Measurements from ENCODE around the gene UBQLN4. TPM values are rescaled to one million over a fixed set of nuclear protein-coding genes. Genes with fewer than 3 reads are reported as not detected.

UBQLN4 gene
- polyA plus RNA-seq, 3 donors = 2.3 to 15.9 (median 2.9) TPM

DNA sequence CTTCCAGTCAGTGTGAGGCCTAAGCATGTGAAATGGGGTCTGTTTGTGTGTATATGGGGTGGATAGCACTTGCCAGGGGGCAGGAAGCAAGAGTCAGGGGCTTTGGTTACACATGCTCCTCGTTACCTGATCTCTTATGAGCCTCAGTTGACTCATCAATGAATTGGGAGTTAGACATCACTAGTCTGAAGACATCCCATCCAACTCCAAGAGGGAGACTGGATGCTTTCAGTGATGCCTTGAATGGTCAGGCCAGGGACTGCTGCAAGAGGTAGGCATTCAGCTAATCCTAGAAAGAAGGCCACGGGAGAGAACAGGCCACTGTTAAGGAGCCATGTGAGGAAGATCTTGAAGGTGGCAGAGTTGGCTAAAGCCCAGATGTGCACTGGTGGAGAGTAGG is 13.7 kb upstream of the UBQLN4 start:
- Histone ChIP-seq H3K4me3 (replicated peaks in 1 of 3; ENCODE audit: low read depth in 2 of 3, low read length in 3 of 3) (no peak overlapping the region), H3K36me3 (replicated peaks in 1 of 2; ENCODE audit: control insufficient read depth in 1 of 2, insufficient read depth in 2 of 2, low read length in 2 of 2) (no peaks in the 10 kb centered on the region), H3K27me3 (ENCODE audit: control insufficient read depth in 2 of 2, insufficient read depth in 2 of 2, low read length in 2 of 2) (no peaks in the 10 kb centered on the region), H3K4me2 (replicated peaks; ENCODE audit: extremely low read depth, low read length, poor library complexity, severe bottlenecking) (no peak overlapping the region), H4K20me1 (ENCODE audit: insufficient read depth, low read length) (no peaks in the 10 kb centered on the region), H3K79me2 (ENCODE audit: insufficient read depth, low read length) (no peaks in the 10 kb centered on the region), H2AFZ (ENCODE audit: insufficient read depth, low read depth, low read length, poor library complexity, severe bottlenecking) (no peak overlapping the region), H3K9ac (ENCODE audit: insufficient read depth, low read length, poor library complexity, severe bottlenecking) (no peak overlapping the region), H3K27ac (ENCODE audit: low read depth in 1 of 2, low read length in 2 of 2) (no peak overlapping the region), H3K4me1 (ENCODE audit: control insufficient read depth in 1 of 2, insufficient read depth in 2 of 2, low read length in 2 of 2) (no peaks in the 10 kb centered on the region), H3K9me3 (replicated peaks in 1 of 2; ENCODE audit: control insufficient read depth in 1 of 2, insufficient read depth in 1 of 2, low read length in 2 of 2) (no peaks in the 10 kb centered on the region)
- DNase-seq = no peak
- H3K4me3 Mint-ChIP-seq = no peak overlapping the region
- no peaks in the 10 kb centered on the region for H3K36me3 Mint-ChIP-seq
- WGBS (ENCODE audit: insufficient coverage) = 86% methylated on average over 1 of the region's 2 CpGs
- intact Hi-C loops (cut with micrococcal nuclease) = loop anchor here (5.0 to 10.0 kb wide), 2 partner anchors 62 to 135 kb away; partner anchors contain the start of gene KHDC4 (in 1 of the 2)
- no peak overlapping the region for H3K27ac Mint-ChIP-seq
- peaks cover 13 to 14% (median 14%) of the 10 kb centered on the region in 3 donors for H3K27me3 Mint-ChIP-seq (ENCODE audit: low read depth in 3 of 3)
- H3K9me3 Mint-ChIP-seq = no peaks in the 10 kb centered on the region
- TF ChIP-seq, protein P1, sequence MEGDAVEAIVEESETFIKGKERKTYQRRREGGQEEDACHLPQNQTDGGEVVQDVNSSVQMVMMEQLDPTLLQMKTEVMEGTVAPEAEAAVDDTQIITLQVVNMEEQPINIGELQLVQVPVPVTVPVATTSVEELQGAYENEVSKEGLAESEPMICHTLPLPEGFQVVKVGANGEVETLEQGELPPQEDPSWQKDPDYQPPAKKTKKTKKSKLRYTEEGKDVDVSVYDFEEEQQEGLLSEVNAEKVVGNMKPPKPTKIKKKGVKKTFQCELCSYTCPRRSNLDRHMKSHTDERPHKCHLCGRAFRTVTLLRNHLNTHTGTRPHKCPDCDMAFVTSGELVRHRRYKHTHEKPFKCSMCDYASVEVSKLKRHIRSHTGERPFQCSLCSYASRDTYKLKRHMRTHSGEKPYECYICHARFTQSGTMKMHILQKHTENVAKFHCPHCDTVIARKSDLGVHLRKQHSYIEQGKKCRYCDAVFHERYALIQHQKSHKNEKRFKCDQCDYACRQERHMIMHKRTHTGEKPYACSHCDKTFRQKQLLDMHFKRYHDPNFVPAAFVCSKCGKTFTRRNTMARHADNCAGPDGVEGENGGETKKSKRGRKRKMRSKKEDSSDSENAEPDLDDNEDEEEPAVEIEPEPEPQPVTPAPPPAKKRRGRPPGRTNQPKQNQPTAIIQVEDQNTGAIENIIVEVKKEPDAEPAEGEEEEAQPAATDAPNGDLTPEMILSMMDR (IDR thresholded peaks at IDR 0.05) = no peak
- peaks cover 4% of the 10 kb centered on the region for H3K4me1 Mint-ChIP-seq

DNA sequence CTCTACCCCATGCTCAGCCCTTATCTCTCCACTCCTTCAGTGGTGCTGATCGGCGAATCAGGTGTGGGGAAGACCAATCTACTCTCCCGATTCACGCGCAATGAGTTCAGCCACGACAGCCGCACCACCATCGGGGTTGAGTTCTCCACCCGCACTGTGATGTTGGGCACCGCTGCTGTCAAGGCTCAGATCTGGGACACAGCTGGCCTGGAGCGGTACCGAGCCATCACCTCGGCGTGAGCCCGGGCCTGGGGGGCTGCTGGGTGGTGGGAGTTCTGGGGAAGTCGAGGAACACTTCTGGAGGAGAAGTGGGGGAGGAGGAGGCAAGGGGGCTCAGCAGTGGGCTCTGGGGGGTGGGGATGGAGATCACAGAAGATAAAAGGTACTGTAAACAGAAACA is 12.3 kb upstream of the UBQLN4 start:
- H3K36me3 Mint-ChIP-seq = no peaks in the 10 kb centered on the region
- intact Hi-C loops (cut with micrococcal nuclease) = loop anchor here (5.0 to 10.0 kb wide), 2 partner anchors 61 to 134 kb away; partner anchors contain the start of gene KHDC4 (in 1 of the 2)
- Histone ChIP-seq H4K20me1 (ENCODE audit: insufficient read depth, low read length) (no peaks in the 10 kb centered on the region), H3K4me3 (replicated peaks in 1 of 3; ENCODE audit: low read depth in 2 of 3, low read length in 3 of 3) (no peak overlapping the region), H3K4me1 (ENCODE audit: control insufficient read depth in 1 of 2, insufficient read depth in 2 of 2, low read length in 2 of 2) (no peaks in the 10 kb centered on the region), H3K27me3 (ENCODE audit: control insufficient read depth in 2 of 2, insufficient read depth in 2 of 2, low read length in 2 of 2) (no peaks in the 10 kb centered on the region), H3K9ac (ENCODE audit: insufficient read depth, low read length, poor library complexity, severe bottlenecking) (no peak overlapping the region), H2AFZ (ENCODE audit: insufficient read depth, low read depth, low read length, poor library complexity, severe bottlenecking) (no peak overlapping the region), H3K27ac (ENCODE audit: low read depth in 1 of 2, low read length in 2 of 2) (no peak overlapping the region), H3K4me2 (replicated peaks; ENCODE audit: extremely low read depth, low read length, poor library complexity, severe bottlenecking) (no peak overlapping the region), H3K9me3 (replicated peaks in 1 of 2; ENCODE audit: control insufficient read depth in 1 of 2, insufficient read depth in 1 of 2, low read length in 2 of 2) (no peaks in the 10 kb centered on the region), H3K36me3 (replicated peaks in 1 of 2; ENCODE audit: control insufficient read depth in 1 of 2, insufficient read depth in 2 of 2, low read length in 2 of 2) (no peaks in the 10 kb centered on the region), H3K79me2 (ENCODE audit: insufficient read depth, low read length) (no peaks in the 10 kb centered on the region)
- TF ChIP-seq, protein P1 (IDR thresholded peaks at IDR 0.05) = no peak
- H3K9me3 Mint-ChIP-seq = no peaks in the 10 kb centered on the region
- 79% methylated on average over 16 of the region's 16 CpGs for WGBS (ENCODE audit: insufficient coverage)
- H3K27ac Mint-ChIP-seq = peak overlapping the region in 1 of 7 donors; percentile 43
- no peak overlapping the region for H3K4me3 Mint-ChIP-seq
- no peak for DNase-seq
- H3K27me3 Mint-ChIP-seq (ENCODE audit: low read depth in 3 of 3) = peaks cover 3 to 12% (median 7%) of the 10 kb centered on the region in 3 donors
- H3K4me1 Mint-ChIP-seq = peaks cover 4% of the 10 kb centered on the region
